Brain microvascular endothelial cell (primary cell): ENCODE measurements around the gene SNRNP40.

Experiments
- DNase-seq: peaks from one replicate; pipeline ENCODE4 v3.0.0-alpha.2; 2020
- H3K27ac ChIP-seq: fragments of 250-450 bp; sonication (Bioruptor Pico); 2 replicates; pipeline ENCODE4 v1.5.1; 2020; ENCODE audit warnings: mild to moderate bottlenecking, moderate library complexity
- H3K27me3 ChIP-seq: fragments of 250-450 bp; sonication (Bioruptor Pico); replicated peaks from 2 replicates; pipeline ENCODE4 v1.5.1; 2020; ENCODE audit warnings: mild to moderate bottlenecking
- H3K36me3 ChIP-seq: fragments of 250-450 bp; sonication (Bioruptor Pico); replicated peaks from 2 replicates; pipeline ENCODE4 v1.5.1; 2020; ENCODE audit warnings: mild to moderate bottlenecking
- H3K4me3 ChIP-seq: 2 replicates; pipeline ENCODE4 v1.5.1; 2011; ENCODE audit warnings: low read depth, mild to moderate bottlenecking, control low read depth, low read length, moderate library complexity
- CTCF ChIP-seq: IDR thresholded peaks from 2 replicates; pipeline ENCODE4 v1.5.1; 2011; ENCODE audit warnings: low read depth, mild to moderate bottlenecking, moderate library complexity, low read length, control low read depth, inconsistent platforms; ENCODE audit errors: missing control alignments
- in situ Hi-C: cut with HindIII; loops from 2 replicates; pipeline ENCODE4 v1.10.0; 2017; ENCODE audit warnings: low sequenced_read_pairs, low pct_ligation_motif_present

SNRNP40 gene

GRCh38 chr1:31296486-31297276 lies at the start of gene SNRNP40, which contains the start of gene ZCCHC17:
TSS of gene SNRNP40 (minus strand) at chr1:31296788. CDS start at chr1:31296751, 37 bp downstream.
TSS of gene ZCCHC17 (plus strand) at chr1:31297032. CDS start at chr1:31310099, 13,067 bp downstream.
- H3K4me3 ChIP-seq: peak within 1 kb of the TSS; percentile 92
- peak; percentile 100 for DNase-seq
- no peaks in the 10 kb centered on the region for H3K27me3 ChIP-seq
- no peak for TF ChIP-seq CTCF
- in situ Hi-C loops: no loop called here
- peak within 1 kb of the TSS; percentile 80 for H3K27ac ChIP-seq
- peaks cover 18% of the 10 kb centered on the region for H3K36me3 ChIP-seq

GRCh38 chr1:31345635-31346034 lies 49.0 kb upstream of the SNRNP40 start:
- Histone ChIP-seq H3K27ac (no peak overlapping the region), H3K4me3 (no peak overlapping the region), H3K36me3 (peaks cover 12% of the 10 kb centered on the region), H3K27me3 (no peaks in the 10 kb centered on the region)
- TF ChIP-seq CTCF: no peak
- DNase-seq: no peak
- in situ Hi-C loops: no loop called here

- Histone ChIP-seq H3K4me3 (no peak overlapping the region), H3K36me3 (peaks cover 10% of the 10 kb centered on the region), H3K27me3 (no peaks in the 10 kb centered on the region), H3K27ac (no peak overlapping the region)
- in situ Hi-C loops: no loop called here
- DNase-seq: no peak
- no peak for TF ChIP-seq CTCF
These were observed 47.9 kb upstream of the SNRNP40 start for GRCh38 chr1:31344503-31344902.

GRCh38 chr1:31336687-31337467 lies 40.3 kb upstream of the SNRNP40 start:
- TF ChIP-seq CTCF: no peak
- Histone ChIP-seq H3K4me3 (no peak overlapping the region), H3K36me3 (no peaks in the 10 kb centered on the region), H3K27ac (no peak overlapping the region), H3K27me3 (no peaks in the 10 kb centered on the region)
- no peak for DNase-seq
- in situ Hi-C loops: no loop called here

- TF ChIP-seq CTCF: peak; percentile 64
- H3K4me3 ChIP-seq: no peak overlapping the region
- no peaks in the 10 kb centered on the region for H3K36me3 ChIP-seq
- peak; percentile 7 for DNase-seq
- in situ Hi-C loops: no loop called here
- no peak overlapping the region for H3K27ac ChIP-seq
- H3K27me3 ChIP-seq: no peaks in the 10 kb centered on the region
These were observed 38.4 kb upstream of the SNRNP40 start for GRCh38 chr1:31335007-31335406.
